HepG2 (cell line): ENCODE data around the gene PPM1F. TPM values are rescaled to one million over a fixed set of nuclear protein-coding genes. Genes with fewer than 3 reads are reported as not detected.
A peak's percentile ranks its signal among the peaks of the same experiment; 100 is the strongest.

Experiments used
- BRF2 ChIP-seq: sonication (generic); formaldehyde crosslinking; IDR thresholded peaks from 2 replicates; pipeline ENCODE4 v1.8.1; 2022; ENCODE audit warnings: mild to moderate bottlenecking, missing genetic modification reagents
- DZIP1 ChIP-seq: sonication (generic); formaldehyde crosslinking; IDR thresholded peaks from 2 replicates; pipeline ENCODE4 v1.5.0; 2020; ENCODE audit warnings: mild to moderate bottlenecking, missing genetic modification reagents
- LBX2 ChIP-seq: sonication (generic); formaldehyde crosslinking; IDR thresholded peaks from 2 replicates; pipeline ENCODE4 v1.5.0; 2020; ENCODE audit warnings: missing genetic modification reagents, mild to moderate bottlenecking, borderline replicate concordance
- NFIB ChIP-seq: sonication (generic); formaldehyde crosslinking; IDR thresholded peaks from 2 replicates; pipeline ENCODE4 v1.9.0; 2021; ENCODE audit warnings: missing genetic modification reagents, mild to moderate bottlenecking, borderline replicate concordance
- PAX8 ChIP-seq: sonication (generic); formaldehyde crosslinking; IDR thresholded peaks from 2 replicates; pipeline ENCODE4 v1.8.0; 2022; ENCODE audit warnings: mild to moderate bottlenecking, missing genetic modification reagents, borderline replicate concordance
- PCBP1 ChIP-seq: fragments of 200-400 bp; formaldehyde crosslinking; IDR thresholded peaks from 2 replicates; pipeline ENCODE4 v1.6.1; 2017; ENCODE audit warnings: mild to moderate bottlenecking, low read depth, low read length, borderline replicate concordance
- SKI ChIP-seq: fragments of 450-650 bp; IDR thresholded peaks from one replicate; pipeline ENCODE4 v1.6.1; 2018; ENCODE audit warnings: mild to moderate bottlenecking; ENCODE audit not compliant: partially characterized antibody
- SRF ChIP-seq: IDR thresholded peaks from 2 replicates; pipeline ENCODE4 v1.6.1; 2011; ENCODE audit warnings: mild to moderate bottlenecking, low read depth, low read length, moderate library complexity
- THRA ChIP-seq: sonication (generic); formaldehyde crosslinking; IDR thresholded peaks from 2 replicates; pipeline ENCODE4 v1.4.0; 2020; ENCODE audit warnings: missing genetic modification reagents, borderline replicate concordance
- U2AF2 ChIP-seq: fragments of 200-400 bp; formaldehyde crosslinking; IDR thresholded peaks from 2 replicates; pipeline ENCODE4 v1.6.1; 2017; ENCODE audit warnings: low read depth, mild to moderate bottlenecking, low read length
- ZKSCAN8 ChIP-seq: IDR thresholded peaks from 2 replicates; pipeline ENCODE4 v1.6.1; 2016; ENCODE audit warnings: borderline replicate concordance, missing genetic modification reagents, missing compliant biosample characterization
- ZNF10 ChIP-seq: sonication (generic); formaldehyde crosslinking; IDR thresholded peaks from 2 replicates; pipeline ENCODE4 v1.4.0; 2020; ENCODE audit warnings: mild to moderate bottlenecking, low read depth, missing genetic modification reagents, borderline replicate concordance
- ZNF207 ChIP-seq: fragments of 450-650 bp; IDR thresholded peaks from 2 replicates; pipeline ENCODE4 v1.6.1; 2016; ENCODE audit warnings: antibody characterized with exemption, borderline replicate concordance
- ZNF513 ChIP-seq: sonication (generic); formaldehyde crosslinking; conservative IDR thresholded peaks from 2 replicates; pipeline ENCODE4 v1.5.0; 2020; ENCODE audit warnings: missing genetic modification reagents
- ZNF546 ChIP-seq: sonication (generic); formaldehyde crosslinking; conservative IDR thresholded peaks from 2 replicates; pipeline ENCODE4 v1.8.1; 2023; ENCODE audit warnings: mild to moderate bottlenecking, missing genetic modification reagents
- ZNF549 ChIP-seq: sonication (generic); formaldehyde crosslinking; IDR thresholded peaks from 2 replicates; pipeline ENCODE4 v1.5.0; 2020; ENCODE audit warnings: missing genetic modification reagents
- ZNF570 ChIP-seq: sonication (generic); formaldehyde crosslinking; IDR thresholded peaks from 2 replicates; pipeline ENCODE4 v1.4.0; 2020; ENCODE audit warnings: mild to moderate bottlenecking, missing genetic modification reagents, borderline replicate concordance
- ZSCAN21 ChIP-seq: sonication (generic); formaldehyde crosslinking; IDR thresholded peaks from 2 replicates; pipeline ENCODE4 v1.8.0; 2022; ENCODE audit warnings: mild to moderate bottlenecking, missing genetic modification reagents, moderate library complexity, borderline replicate concordance
- ZSCAN9 ChIP-seq: IDR thresholded peaks from 2 replicates; pipeline ENCODE4 v1.6.1; 2016; ENCODE audit warnings: borderline replicate concordance
- polyA plus RNA-seq, 8 experiments: library from polyadenylated mRNA; depleted of rRNA in 3 of 8; stranded (reverse) in 7 of 8; unstranded in 1 of 8; fragments of >200 nt; fragmentation: Illumina TruSeq in 4 of 8; extraction: Trizol in 4 of 8; gene quantifications; 2 replicates each; pipeline versions ENCODE4 v1.2.1 to v1.2.3, GENCODE V29; 2011 to 2016; ENCODE audit warnings: low read depth in 4 of 8, missing spikeins in 1 of 8, mixed read lengths in 1 of 8; ENCODE audit not compliant: insufficient read depth in 1 of 8
- total RNA-seq, 5 experiments: library from RNA; depleted of rRNA; stranded (reverse); fragments of >200 nt; fragmentation: Illumina TruSeq; extraction: Trizol; gene quantifications; 2 replicates each; pipeline ENCODE4 v1.2.3, GENCODE V29; 2016; ENCODE audit warnings: low read depth in 1 of 5

The PPM1F gene
- total and polyA plus RNA-seq, 2 of the 13 experiments (the other 11 are each of a cell fraction or from before 2014, with no cell fraction given), result 11.0 to 19.6 TPM

- peak; percentile 51 for TF ChIP-seq THRA (CRISPR knock-in tag)
- peak; percentile 24 for TF ChIP-seq SKI
- TF ChIP-seq ZSCAN21 (CRISPR knock-in tag), result peak; percentile 92; the same call in 1 of the 2 replicates
- TF ChIP-seq ZSCAN9 (CRISPR knock-in tag), result no peak
- TF ChIP-seq DZIP1 (CRISPR knock-in tag), result no peak
- no peak for TF ChIP-seq ZNF549
- no peak for TF ChIP-seq NFIB
- TF ChIP-seq ZNF10 (CRISPR knock-in tag), result no peak
- TF ChIP-seq ZKSCAN8, result peak; percentile 55; the same call in 1 of the 2 replicates
- TF ChIP-seq U2AF2, result no peak
- no peak for TF ChIP-seq LBX2 (CRISPR knock-in tag)
- no peak for TF ChIP-seq ZNF570 (CRISPR knock-in tag)
- no peak for TF ChIP-seq ZNF513
- no peak for TF ChIP-seq SRF
- no peak for TF ChIP-seq PAX8
- no peak for TF ChIP-seq ZNF207
- TF ChIP-seq PCBP1, result no peak
- peak; percentile 68; the same call in 1 of the 2 replicates for TF ChIP-seq ZNF546
- 0 out of 2 replicates have a peak, but pooled peaks have one; percentile 49 for TF ChIP-seq BRF2
These were observed 14.4 kb downstream of the PPM1F start (continued) for GRCh38 chr22:21938071-21938822.
